ENCODE measurements around the gene PCDH12. TPM values are rescaled to one million over a fixed set of nuclear protein-coding genes. Genes with fewer than 3 reads are reported as not detected.

The PCDH12 gene
- total and polyA plus RNA-seq, 2 donors (not counting 3 experiments of a cell fraction or from before 2014, with no cell fraction given): 6.2 to 20.4 TPM

DNA sequence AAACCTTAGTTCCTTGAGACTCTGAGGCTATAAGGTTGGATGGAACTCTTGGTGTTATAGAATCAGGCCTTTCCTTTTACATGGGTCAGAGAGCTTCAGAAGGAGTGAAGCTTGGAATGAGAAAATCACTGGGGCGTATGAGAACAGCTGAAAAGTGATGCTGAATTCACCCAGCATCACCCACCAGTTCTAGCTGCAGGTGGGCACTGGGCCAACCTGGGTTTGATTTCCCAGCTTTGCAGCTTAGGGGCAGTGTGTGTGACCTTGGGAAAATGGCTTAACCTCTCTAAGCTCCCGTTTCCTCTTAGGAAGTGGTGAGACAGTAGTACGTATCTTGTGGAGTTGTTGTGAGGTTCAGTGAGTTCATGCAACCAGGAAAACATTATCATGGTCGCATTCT, 10.7 kb downstream of the PCDH12 start:
- H3K4me1 ChIP-seq (ENCODE audit: control insufficient read depth, extremely low read depth, insufficient read depth, low read length): peaks cover 50% of the 10 kb centered on the region
- dilution Hi-C loops (cut with MboI; ENCODE audit: extremely low pct_ligation_motif_present, low sequenced_read_pairs) (no loop called here), intact Hi-C loops (cut with micrococcal nuclease) (no loop called here)
- FAIRE-seq (peak; percentile 82), DNase-seq (ENCODE audit: low read depth, low spot score) (no peak)
- no peak overlapping the region for H3K27ac ChIP-seq (ENCODE audit: insufficient read depth, low read depth, low read length)
- H4K20me1 ChIP-seq (replicated peaks; ENCODE audit: control insufficient read depth, extremely low read depth, insufficient read depth, low read length): no peaks in the 10 kb centered on the region
- H3K36me3 ChIP-seq (ENCODE audit: control insufficient read depth in 2 of 2, extremely low read depth in 1 of 2, insufficient read depth in 2 of 2, low read length in 2 of 2): no peaks in the 10 kb centered on the region
- H3K27me3 ChIP-seq (ENCODE audit: control insufficient read depth in 2 of 2, insufficient read depth in 2 of 2, low read length in 2 of 2): no peaks in the 10 kb centered on the region
- no TSS peak for BruUV-seq (replicated peaks)
- H3K4me2 ChIP-seq (ENCODE audit: insufficient read depth, low read length): no peak overlapping the region
- TF ChIP-seq JUN (IDR thresholded peaks at IDR 0.05; ENCODE audit: borderline replicate concordance, insufficient read depth, insufficient read length, low read depth) (no peak), CTCF (IDR thresholded peaks at IDR 0.05; ENCODE audit: extremely low read depth in 1 of 2, insufficient read depth in 1 of 2, low read depth in 1 of 2, low read length in 2 of 2) (no peak), POLR2AphosphoS5 (IDR thresholded peaks at IDR 0.05; ENCODE audit: insufficient read depth, low read depth, low read length) (no peak), FOS (IDR thresholded peaks at IDR 0.05; ENCODE audit: borderline replicate concordance, insufficient read depth, low read length) (no peak), GATA2 (IDR thresholded peaks at IDR 0.05; ENCODE audit: insufficient read depth, insufficient read length, low read depth, low read length) (no peak), EZH2 (IDR thresholded peaks at IDR 0.05; ENCODE audit: borderline replicate concordance, low read depth, low read length, severe bottlenecking) (no peak), POLR2A (IDR thresholded peaks at IDR 0.05; ENCODE audit: low read depth, low read length) (no peak), MYC (IDR thresholded peaks at IDR 0.05; ENCODE audit: low read depth, low read length) (no peak)
- TF ChIP-seq, protein P1, sequence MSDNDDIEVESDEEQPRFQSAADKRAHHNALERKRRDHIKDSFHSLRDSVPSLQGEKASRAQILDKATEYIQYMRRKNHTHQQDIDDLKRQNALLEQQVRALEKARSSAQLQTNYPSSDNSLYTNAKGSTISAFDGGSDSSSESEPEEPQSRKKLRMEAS (IDR thresholded peaks at IDR 0.05; ENCODE audit: insufficient read depth, insufficient read length): no peak
- no peak overlapping the region for H3K4me3 ChIP-seq (replicated peaks in 1 of 3; ENCODE audit: insufficient read depth in 1 of 3, low read depth in 1 of 3, low read length in 3 of 3)
- CTCF ChIA-PET: interaction anchor here (0.7 to 10.9 kb wide), 5 partner anchors 10 to 255 kb away, joined by 3 to 244 read pairs (median 4); partner anchors contain the start of gene PCDH12
- peak overlapping the region; percentile 15 for H2AFZ ChIP-seq (ENCODE audit: low read depth, low read length)
- H3K9me1 ChIP-seq (replicated peaks; ENCODE audit: control insufficient read depth, extremely low read depth, insufficient read depth, low read length): no peaks in the 10 kb centered on the region
- no peaks in the 10 kb centered on the region for H3K9me3 ChIP-seq (replicated peaks; ENCODE audit: control insufficient read depth, insufficient read depth, low read length)
- no peaks in the 10 kb centered on the region for H3K79me2 ChIP-seq (ENCODE audit: control insufficient read depth, insufficient read depth, low read length)
- POLR2A ChIA-PET: interaction anchor here (0.9 kb wide), 1 partner anchor 10 kb away, joined by 4 read pairs; the partner anchor contains the start of gene PCDH12
- H3K9ac ChIP-seq (replicated peaks; ENCODE audit: extremely low read depth, insufficient read depth, low read length): no peak overlapping the region
